Upper lobe of left lung (tissue), 4 donors: ENCODE measurements around the gene ADRA2C.

Experiments used
- EP300 ChIP-seq, 4 donors: sonication (generic); formaldehyde crosslinking; IDR thresholded peaks; one replicate each; pipeline ENCODE4 v1.5.1; 2017; ENCODE audit warnings: antibody characterized with exemption in 4 of 4, control low read depth in 2 of 4
- POLR2A ChIP-seq, 4 donors: fragments of 450-650 bp; IDR thresholded peaks; one replicate each; pipeline ENCODE4 v1.5.1; 2016 to 2017; ENCODE audit warnings: antibody characterized with exemption in 4 of 4, mild to moderate bottlenecking in 2 of 4
- POLR2AphosphoS5 ChIP-seq, 2 donors: sonication (generic); formaldehyde crosslinking; IDR thresholded peaks; one replicate each; pipeline ENCODE4 v1.5.1; 2017; ENCODE audit warnings: antibody characterized with exemption in 2 of 2
- TF ChIP-seq, protein P1 (sequence below), 6 experiments: fragments of 450-650 bp in 4 of 6; fragments of 200-600 bp in 2 of 6; sonication (generic) in 2 of 6; IDR thresholded peaks; one replicate each; pipeline ENCODE4 v1.5.1; 2016 to 2019; ENCODE audit warnings: antibody characterized with exemption in 6 of 6

DNA sequence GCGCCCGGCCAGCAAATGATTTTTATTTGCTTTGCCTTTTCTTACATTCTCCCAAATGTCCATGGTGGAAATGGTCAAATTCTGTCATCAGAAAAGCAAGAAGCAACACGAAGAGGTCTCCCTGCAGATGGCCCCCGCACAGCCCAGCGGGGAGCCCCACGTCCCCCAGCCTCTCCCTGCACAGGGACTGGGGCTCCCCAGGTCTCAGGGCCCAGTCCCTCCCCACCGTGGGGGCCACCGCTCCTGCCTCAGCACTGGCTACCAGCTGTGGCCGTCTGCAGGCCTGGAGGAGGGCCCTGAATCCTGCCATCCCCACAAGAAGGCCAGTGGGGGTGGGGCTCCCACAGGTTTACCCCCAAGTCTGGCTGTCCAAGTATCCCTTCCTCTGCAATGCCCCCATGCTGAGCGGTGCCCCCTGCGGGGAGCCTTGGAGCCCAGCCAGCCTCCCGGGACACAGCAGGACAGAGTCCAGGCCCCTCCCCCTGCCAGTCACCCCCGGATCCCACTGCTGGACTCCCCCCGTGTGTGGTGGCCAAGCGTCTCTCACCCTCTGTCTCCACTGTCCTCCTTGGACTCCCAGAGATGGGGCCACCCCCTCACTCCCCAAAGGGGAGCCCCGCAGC lies 38.2 kb upstream of the ADRA2C start:
- TF ChIP-seq EP300 (IDR thresholded peaks at IDR 0.05) (no peak), POLR2A (IDR thresholded peaks at IDR 0.05) (no peak), POLR2AphosphoS5 (IDR thresholded peaks at IDR 0.05) (no peak)
- TF ChIP-seq, protein P1, sequence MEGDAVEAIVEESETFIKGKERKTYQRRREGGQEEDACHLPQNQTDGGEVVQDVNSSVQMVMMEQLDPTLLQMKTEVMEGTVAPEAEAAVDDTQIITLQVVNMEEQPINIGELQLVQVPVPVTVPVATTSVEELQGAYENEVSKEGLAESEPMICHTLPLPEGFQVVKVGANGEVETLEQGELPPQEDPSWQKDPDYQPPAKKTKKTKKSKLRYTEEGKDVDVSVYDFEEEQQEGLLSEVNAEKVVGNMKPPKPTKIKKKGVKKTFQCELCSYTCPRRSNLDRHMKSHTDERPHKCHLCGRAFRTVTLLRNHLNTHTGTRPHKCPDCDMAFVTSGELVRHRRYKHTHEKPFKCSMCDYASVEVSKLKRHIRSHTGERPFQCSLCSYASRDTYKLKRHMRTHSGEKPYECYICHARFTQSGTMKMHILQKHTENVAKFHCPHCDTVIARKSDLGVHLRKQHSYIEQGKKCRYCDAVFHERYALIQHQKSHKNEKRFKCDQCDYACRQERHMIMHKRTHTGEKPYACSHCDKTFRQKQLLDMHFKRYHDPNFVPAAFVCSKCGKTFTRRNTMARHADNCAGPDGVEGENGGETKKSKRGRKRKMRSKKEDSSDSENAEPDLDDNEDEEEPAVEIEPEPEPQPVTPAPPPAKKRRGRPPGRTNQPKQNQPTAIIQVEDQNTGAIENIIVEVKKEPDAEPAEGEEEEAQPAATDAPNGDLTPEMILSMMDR (IDR thresholded peaks at IDR 0.05), result no peak
